ENCODE measurements around the gene LAMA3.

Gene LAMA3

DNA sequence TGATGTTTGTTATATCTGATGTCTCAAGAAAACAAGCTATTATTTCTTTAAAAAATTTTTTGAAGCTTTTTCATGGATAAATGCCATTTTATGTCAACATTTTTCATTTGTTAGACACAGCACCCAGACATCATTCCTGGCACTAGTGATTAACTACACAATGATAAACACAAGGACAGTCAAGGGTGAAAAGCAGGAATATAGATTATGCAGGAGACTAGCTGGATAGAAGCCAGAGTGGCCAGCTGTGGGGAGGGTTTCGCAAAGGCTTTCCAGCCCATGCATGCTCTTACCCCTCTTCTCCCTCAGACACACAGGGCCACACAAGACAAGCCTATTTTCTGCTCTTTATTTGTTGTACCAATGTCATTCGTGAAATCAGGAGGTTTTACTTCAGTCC lies 198.2 kb downstream of the LAMA3 start:
- no peak overlapping the region for H3K9ac ChIP-seq (ENCODE audit: low read length)
- H3K4me1 ChIP-seq (ENCODE audit: control insufficient read depth, low read depth, low read length): peaks cover 5% of the 10 kb centered on the region
- H3K27ac ChIP-seq (ENCODE audit: low read length): no peak overlapping the region
- H3K9me3 ChIP-seq (ENCODE audit: control insufficient read depth, low read depth, low read length): no peaks in the 10 kb centered on the region
- H3K36me3 ChIP-seq (ENCODE audit: control insufficient read depth, low read depth, low read length): no peaks in the 10 kb centered on the region
- H3K27me3 ChIP-seq (ENCODE audit: control insufficient read depth, insufficient read depth, low read length): no peaks in the 10 kb centered on the region
- no peak overlapping the region for H3K4me3 ChIP-seq (ENCODE audit: low read length)

DNA sequence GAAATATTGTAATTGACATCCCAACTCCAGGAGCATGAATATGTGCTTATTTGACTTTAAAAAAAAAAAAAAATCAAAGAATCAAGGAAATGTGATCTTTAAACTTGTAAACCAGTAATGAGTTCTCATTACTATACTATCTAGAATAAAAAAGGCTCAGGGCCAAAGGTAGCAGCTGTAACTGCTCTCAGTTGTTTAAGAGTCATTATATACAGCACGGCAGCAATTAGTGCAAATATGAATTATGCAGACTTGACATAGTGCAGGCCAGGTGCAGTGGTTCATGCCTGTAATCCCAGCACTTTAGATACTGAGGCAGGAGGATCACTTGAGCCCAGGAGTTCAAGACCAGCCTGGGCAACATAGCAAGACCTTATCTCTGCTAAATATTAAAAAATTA lies 199.6 kb downstream of the LAMA3 start:
- Histone ChIP-seq H3K27me3 (ENCODE audit: control insufficient read depth, insufficient read depth, low read length) (no peaks in the 10 kb centered on the region), H3K27ac (ENCODE audit: low read length) (no peak overlapping the region), H3K4me3 (ENCODE audit: low read length) (no peak overlapping the region), H3K9me3 (ENCODE audit: control insufficient read depth, low read depth, low read length) (no peaks in the 10 kb centered on the region), H3K36me3 (ENCODE audit: control insufficient read depth, low read depth, low read length) (no peaks in the 10 kb centered on the region), H3K4me1 (ENCODE audit: control insufficient read depth, low read depth, low read length) (peaks cover 5% of the 10 kb centered on the region), H3K9ac (ENCODE audit: low read length) (no peak overlapping the region)

DNA sequence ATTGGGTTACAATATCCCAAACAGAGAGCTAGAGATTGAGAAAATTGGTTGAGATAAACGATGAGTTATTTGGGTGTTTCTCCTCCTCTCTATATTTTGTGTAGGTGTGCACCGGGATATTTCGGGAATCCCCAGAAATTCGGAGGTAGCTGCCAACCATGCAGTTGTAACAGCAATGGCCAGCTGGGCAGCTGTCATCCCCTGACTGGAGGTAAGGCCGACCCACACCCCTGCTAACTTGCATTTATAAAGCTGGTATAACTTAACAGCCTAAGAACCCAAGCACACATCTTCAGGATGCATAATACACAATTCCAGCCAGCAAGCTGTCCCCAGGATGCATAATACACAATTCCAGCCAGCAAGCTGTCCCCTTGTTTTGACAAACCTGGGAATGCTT lies 200.7 kb downstream of the LAMA3 start:
- Histone ChIP-seq H3K27ac (ENCODE audit: low read length) (no peak overlapping the region), H3K4me3 (ENCODE audit: low read length) (no peak overlapping the region), H3K4me1 (ENCODE audit: control insufficient read depth, low read depth, low read length) (no peaks in the 10 kb centered on the region), H3K27me3 (ENCODE audit: control insufficient read depth, insufficient read depth, low read length) (no peaks in the 10 kb centered on the region), H3K9me3 (ENCODE audit: control insufficient read depth, low read depth, low read length) (no peaks in the 10 kb centered on the region), H3K36me3 (ENCODE audit: control insufficient read depth, low read depth, low read length) (no peaks in the 10 kb centered on the region), H3K9ac (ENCODE audit: low read length) (no peak overlapping the region)

DNA sequence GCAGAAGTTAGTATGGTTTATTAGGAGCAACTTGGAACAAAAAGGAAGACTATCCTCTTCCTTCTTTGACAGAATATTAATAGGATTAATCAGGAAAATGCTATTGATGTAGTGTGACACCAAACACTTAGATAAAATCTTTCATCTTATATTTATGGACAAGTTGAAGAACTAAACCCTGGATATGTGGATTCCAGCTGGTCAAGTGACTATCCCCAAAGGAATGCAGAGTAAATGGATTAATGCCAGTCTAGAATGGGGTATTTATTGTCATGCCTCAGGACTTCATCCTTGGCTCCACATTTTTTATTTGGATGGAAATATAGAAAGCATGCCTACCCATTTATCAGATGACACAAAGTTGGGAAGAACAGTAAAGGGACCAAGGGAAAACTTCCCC lies 201.3 kb downstream of the LAMA3 start:
- Histone ChIP-seq H3K27me3 (ENCODE audit: control insufficient read depth, insufficient read depth, low read length) (no peaks in the 10 kb centered on the region), H3K9ac (ENCODE audit: low read length) (no peak overlapping the region), H3K36me3 (ENCODE audit: control insufficient read depth, low read depth, low read length) (no peaks in the 10 kb centered on the region), H3K9me3 (ENCODE audit: control insufficient read depth, low read depth, low read length) (no peaks in the 10 kb centered on the region), H3K27ac (ENCODE audit: low read length) (no peak overlapping the region), H3K4me1 (ENCODE audit: control insufficient read depth, low read depth, low read length) (no peaks in the 10 kb centered on the region), H3K4me3 (ENCODE audit: low read length) (no peak overlapping the region)

DNA sequence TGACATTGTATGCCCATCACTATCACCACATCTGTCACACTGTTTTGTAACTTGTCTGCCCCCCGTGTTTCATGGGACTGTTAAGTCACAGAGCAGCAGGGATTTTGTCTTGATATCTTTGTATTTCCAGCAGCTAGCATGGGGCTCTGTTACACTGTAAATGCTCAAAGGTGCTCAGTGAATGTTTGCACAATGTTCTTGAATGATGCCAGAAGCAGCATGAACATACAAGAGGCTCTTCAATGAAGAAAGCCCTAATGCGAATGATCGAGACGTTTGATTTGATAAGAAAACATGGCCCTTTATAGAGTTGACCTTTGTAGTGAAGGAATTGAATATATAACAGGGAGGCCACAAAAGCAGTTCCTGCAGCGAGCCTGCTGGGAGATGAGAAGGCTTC lies 204.4 kb downstream of the LAMA3 start:
- Histone ChIP-seq H3K27me3 (ENCODE audit: control insufficient read depth, insufficient read depth, low read length) (no peaks in the 10 kb centered on the region), H3K9me3 (ENCODE audit: control insufficient read depth, low read depth, low read length) (no peaks in the 10 kb centered on the region), H3K36me3 (ENCODE audit: control insufficient read depth, low read depth, low read length) (no peaks in the 10 kb centered on the region), H3K4me1 (ENCODE audit: control insufficient read depth, low read depth, low read length) (no peaks in the 10 kb centered on the region), H3K9ac (ENCODE audit: low read length) (no peak overlapping the region), H3K27ac (ENCODE audit: low read length) (no peak overlapping the region), H3K4me3 (ENCODE audit: low read length) (no peak overlapping the region)

DNA sequence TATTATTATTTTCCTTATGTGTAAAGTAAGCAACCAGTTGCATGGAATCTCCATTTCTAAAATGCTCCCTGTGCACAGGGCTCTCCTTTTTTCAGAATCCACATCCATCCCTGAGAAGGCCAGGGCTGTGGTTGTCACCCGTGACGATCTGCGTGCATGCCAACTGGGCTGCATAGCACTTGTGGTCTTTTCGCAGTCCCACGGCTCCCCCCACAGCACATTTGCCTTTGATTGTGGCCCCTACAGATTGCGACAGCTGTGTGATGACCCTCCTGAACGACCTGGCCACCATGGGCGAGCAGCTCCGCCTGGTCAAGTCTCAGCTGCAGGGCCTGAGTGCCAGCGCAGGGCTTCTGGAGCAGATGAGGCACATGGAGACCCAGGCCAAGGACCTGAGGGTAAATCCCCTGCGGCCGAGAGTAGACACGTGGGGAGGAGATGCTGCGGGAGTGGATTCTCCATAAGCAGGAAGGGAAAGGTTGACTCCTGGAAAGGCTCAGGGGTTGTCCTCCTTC lies 205.5 kb downstream of the LAMA3 start:
- Histone ChIP-seq H3K27me3 (ENCODE audit: control insufficient read depth, insufficient read depth, low read length) (no peaks in the 10 kb centered on the region), H3K9me3 (ENCODE audit: control insufficient read depth, low read depth, low read length) (no peaks in the 10 kb centered on the region), H3K4me3 (ENCODE audit: low read length) (no peak overlapping the region), H3K27ac (ENCODE audit: low read length) (no peak overlapping the region), H3K36me3 (ENCODE audit: control insufficient read depth, low read depth, low read length) (no peaks in the 10 kb centered on the region), H3K4me1 (ENCODE audit: control insufficient read depth, low read depth, low read length) (no peaks in the 10 kb centered on the region), H3K9ac (ENCODE audit: low read length) (no peak overlapping the region)

DNA sequence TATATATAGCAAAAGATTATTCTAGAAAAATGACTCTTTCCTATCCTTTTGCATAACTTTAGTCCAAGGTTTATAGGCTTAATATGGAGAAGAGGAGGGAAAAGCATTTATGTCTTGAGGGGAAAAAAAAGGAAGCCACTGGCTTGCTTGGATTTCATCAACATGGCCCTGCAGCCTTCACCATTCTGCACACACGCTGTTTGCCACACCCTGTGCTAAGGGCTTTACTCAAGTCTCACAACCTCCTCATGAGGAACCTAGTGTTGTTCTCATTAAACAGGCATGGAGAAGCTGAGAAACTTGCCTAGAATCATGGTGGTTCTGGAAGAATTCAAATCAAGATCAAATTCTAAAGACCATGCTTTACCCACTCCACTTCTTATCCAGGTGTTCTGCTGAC lies 208.0 kb downstream of the LAMA3 start:
- Histone ChIP-seq H3K4me3 (ENCODE audit: low read length) (no peak overlapping the region), H3K9me3 (ENCODE audit: control insufficient read depth, low read depth, low read length) (no peaks in the 10 kb centered on the region), H3K9ac (ENCODE audit: low read length) (no peak overlapping the region), H3K4me1 (ENCODE audit: control insufficient read depth, low read depth, low read length) (peaks cover 7% of the 10 kb centered on the region), H3K27ac (ENCODE audit: low read length) (no peak overlapping the region), H3K27me3 (ENCODE audit: control insufficient read depth, insufficient read depth, low read length) (no peaks in the 10 kb centered on the region), H3K36me3 (ENCODE audit: control insufficient read depth, low read depth, low read length) (no peaks in the 10 kb centered on the region)

DNA sequence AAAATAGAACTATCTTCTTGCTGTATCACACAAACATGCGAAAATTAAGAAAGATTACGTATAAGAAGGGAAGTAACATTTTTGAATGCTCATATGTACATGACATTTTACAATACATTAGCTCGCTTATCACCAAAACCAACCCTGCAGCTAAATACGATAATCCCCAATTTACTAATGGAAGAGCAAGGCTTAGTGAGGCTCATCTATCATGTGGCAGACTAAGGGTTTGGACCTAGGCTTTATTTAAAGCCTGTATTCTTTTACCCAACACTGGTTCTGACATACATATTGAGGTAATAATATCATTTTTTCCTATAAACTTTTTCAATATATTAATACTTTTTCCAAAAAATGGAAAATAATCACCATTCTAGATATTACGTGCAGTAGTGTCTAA lies 208.5 kb downstream of the LAMA3 start:
- Histone ChIP-seq H3K9ac (ENCODE audit: low read length) (no peak overlapping the region), H3K4me3 (ENCODE audit: low read length) (no peak overlapping the region), H3K36me3 (ENCODE audit: control insufficient read depth, low read depth, low read length) (no peaks in the 10 kb centered on the region), H3K27me3 (ENCODE audit: control insufficient read depth, insufficient read depth, low read length) (no peaks in the 10 kb centered on the region), H3K27ac (ENCODE audit: low read length) (no peak overlapping the region), H3K9me3 (ENCODE audit: control insufficient read depth, low read depth, low read length) (no peaks in the 10 kb centered on the region), H3K4me1 (ENCODE audit: control insufficient read depth, low read depth, low read length) (peaks cover 7% of the 10 kb centered on the region)

DNA sequence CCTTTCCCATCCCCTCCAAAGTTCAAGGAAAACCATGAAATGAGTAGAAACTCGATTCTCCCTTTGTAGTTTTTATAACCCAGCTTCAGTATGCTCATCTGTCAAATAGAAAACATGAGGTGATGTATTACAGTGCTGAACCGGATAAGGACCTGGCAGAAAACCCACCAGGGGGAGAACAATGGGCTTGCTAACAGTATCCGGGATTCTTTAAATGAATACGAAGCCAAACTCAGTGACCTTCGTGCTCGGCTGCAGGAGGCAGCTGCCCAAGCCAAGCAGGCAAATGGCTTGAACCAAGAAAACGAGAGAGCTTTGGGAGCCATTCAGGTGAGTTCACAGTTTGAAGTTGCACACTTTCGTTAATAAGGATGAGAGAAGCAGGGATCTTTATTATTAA lies 211.7 kb downstream of the LAMA3 start:
- H3K27me3 ChIP-seq (ENCODE audit: control insufficient read depth, insufficient read depth, low read length): no peaks in the 10 kb centered on the region

DNA sequence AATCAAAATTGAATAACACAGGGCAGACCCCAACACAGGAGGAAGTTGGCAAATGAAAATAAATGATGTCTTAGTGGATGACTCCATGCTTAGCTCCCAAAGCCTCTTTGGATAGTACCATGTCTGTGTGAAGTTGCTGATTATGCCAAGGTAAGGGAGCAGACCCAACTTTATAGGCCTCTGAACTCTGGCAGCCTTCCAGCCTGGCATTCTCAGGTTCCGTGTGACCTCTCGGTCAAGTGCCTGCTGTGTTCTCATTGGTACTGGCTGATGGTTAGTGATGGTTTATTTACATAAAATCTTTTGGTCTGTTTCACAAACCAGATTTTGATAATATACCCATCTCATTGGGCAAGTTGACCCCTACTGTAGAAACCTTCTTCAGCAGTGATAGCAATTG lies 213.1 kb downstream of the LAMA3 start:
- H3K9me3 ChIP-seq (ENCODE audit: control insufficient read depth, low read depth, low read length): no peaks in the 10 kb centered on the region
- H3K27ac ChIP-seq (ENCODE audit: low read length): no peak overlapping the region
- H3K4me3 ChIP-seq (ENCODE audit: low read length): no peak overlapping the region
- peaks cover 7% of the 10 kb centered on the region for H3K4me1 ChIP-seq (ENCODE audit: control insufficient read depth, low read depth, low read length)
- H3K27me3 ChIP-seq (ENCODE audit: control insufficient read depth, insufficient read depth, low read length): no peaks in the 10 kb centered on the region
- no peak overlapping the region for H3K9ac ChIP-seq (ENCODE audit: low read length)
- H3K36me3 ChIP-seq (ENCODE audit: control insufficient read depth, low read depth, low read length): no peaks in the 10 kb centered on the region

More for the DNA sequence above, 211.7 kb downstream of the LAMA3 start:
- H3K9me3 ChIP-seq (ENCODE audit: control insufficient read depth, low read depth, low read length): no peaks in the 10 kb centered on the region
- no peak overlapping the region for H3K4me3 ChIP-seq (ENCODE audit: low read length)
- H3K27ac ChIP-seq (ENCODE audit: low read length): no peak overlapping the region
- H3K9ac ChIP-seq (ENCODE audit: low read length): no peak overlapping the region
- H3K4me1 ChIP-seq (ENCODE audit: control insufficient read depth, low read depth, low read length): peaks cover 7% of the 10 kb centered on the region
- H3K36me3 ChIP-seq (ENCODE audit: control insufficient read depth, low read depth, low read length): no peaks in the 10 kb centered on the region

DNA sequence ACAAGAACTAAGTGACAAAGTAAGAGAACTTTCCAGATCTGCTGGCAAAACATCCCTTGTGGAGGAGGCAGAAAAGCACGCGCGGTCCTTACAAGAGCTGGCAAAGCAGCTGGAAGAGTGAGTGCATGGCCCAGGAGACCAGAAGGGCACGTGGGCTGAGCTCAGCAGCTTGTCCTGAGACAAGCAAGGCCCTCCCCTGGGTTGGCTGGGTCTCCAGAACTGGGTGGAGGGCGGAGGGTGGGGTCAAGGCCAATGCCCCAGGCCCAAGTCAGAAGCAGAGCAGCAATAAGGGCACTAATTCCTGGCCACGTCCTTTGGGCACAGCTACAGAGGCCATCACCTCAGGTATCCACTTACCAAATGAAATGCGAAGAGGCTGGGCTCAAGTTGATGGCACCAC lies 214.7 kb downstream of the LAMA3 start:
- Histone ChIP-seq H3K4me1 (ENCODE audit: control insufficient read depth, low read depth, low read length) (peaks cover 7% of the 10 kb centered on the region), H3K27ac (ENCODE audit: low read length) (no peak overlapping the region), H3K9ac (ENCODE audit: low read length) (no peak overlapping the region), H3K27me3 (ENCODE audit: control insufficient read depth, insufficient read depth, low read length) (no peaks in the 10 kb centered on the region), H3K9me3 (ENCODE audit: control insufficient read depth, low read depth, low read length) (no peaks in the 10 kb centered on the region), H3K4me3 (ENCODE audit: low read length) (no peak overlapping the region), H3K36me3 (ENCODE audit: control insufficient read depth, low read depth, low read length) (no peaks in the 10 kb centered on the region)

DNA sequence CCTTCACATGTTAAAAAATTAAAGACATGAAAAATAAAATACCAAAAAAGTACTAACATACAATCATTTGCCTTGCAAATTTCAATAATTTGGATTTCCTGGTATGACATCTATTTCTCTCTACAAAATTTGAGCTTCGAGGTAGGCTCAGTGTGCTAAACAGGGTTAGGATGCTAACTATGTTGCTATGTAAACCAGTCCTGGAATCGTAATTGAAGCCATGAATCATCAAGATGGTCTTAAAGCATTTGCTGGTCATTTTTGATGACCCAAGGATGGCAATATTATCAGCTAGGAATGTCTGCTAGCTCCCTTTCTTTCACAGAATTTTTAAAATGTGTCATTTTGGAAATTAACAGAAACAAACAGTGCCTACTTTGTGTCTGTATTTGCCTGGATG lies 217.4 kb downstream of the LAMA3 start:
- H3K4me3 ChIP-seq (ENCODE audit: low read length): no peak overlapping the region
- no peaks in the 10 kb centered on the region for H3K9me3 ChIP-seq (ENCODE audit: control insufficient read depth, low read depth, low read length)
- no peak overlapping the region for H3K9ac ChIP-seq (ENCODE audit: low read length)
- H3K27ac ChIP-seq (ENCODE audit: low read length): no peak overlapping the region
- H3K27me3 ChIP-seq (ENCODE audit: control insufficient read depth, insufficient read depth, low read length): no peaks in the 10 kb centered on the region
- H3K36me3 ChIP-seq (ENCODE audit: control insufficient read depth, low read depth, low read length): no peaks in the 10 kb centered on the region
- no peaks in the 10 kb centered on the region for H3K4me1 ChIP-seq (ENCODE audit: control insufficient read depth, low read depth, low read length)
